ENCODE results near the gene CHST15. TPM values are rescaled to one million over a fixed set of nuclear protein-coding genes. Genes with fewer than 3 reads are reported as not detected.

Gene CHST15
- total and polyA plus RNA-seq, 2 of the 4 experiments (the other 2 are of a cell fraction) = 0.14 to 0.18 TPM

- H3K4me2 ChIP-seq (ENCODE audit: low read depth, low read length) = no peak overlapping the region
- peaks cover 3% of the 10 kb centered on the region; the same call in 1 of the 2 replicates for H3K4me1 ChIP-seq (ENCODE audit: control insufficient read depth, insufficient read depth, low read length)
- H4K8ac ChIP-seq (ENCODE audit: low read depth in 2 of 2, low read length in 2 of 2) = no peak overlapping the region
- no peaks in the 10 kb centered on the region for H3K36me3 ChIP-seq (ENCODE audit: control insufficient read depth, insufficient read depth, low read length)
- no peaks in the 10 kb centered on the region for H3K9me1 ChIP-seq (ENCODE audit: insufficient read depth, low read length)
- no peaks in the 10 kb centered on the region for H3K79me1 ChIP-seq (ENCODE audit: low read depth in 1 of 2, low read length in 2 of 2)
- no peak overlapping the region for H2AK5ac ChIP-seq (ENCODE audit: low read depth, low read length)
- H2BK15ac ChIP-seq (ENCODE audit: low read depth, low read length) = no peak overlapping the region
- H4K20me1 ChIP-seq (ENCODE audit: insufficient read depth, low read length) = no peaks in the 10 kb centered on the region
- H2AFZ ChIP-seq (replicated peaks; ENCODE audit: low read length, poor library complexity) = no peak overlapping the region
- no TSS peak for BruUV-seq (replicated peaks)
- no peak overlapping the region for H3K9ac ChIP-seq (ENCODE audit: low read depth, low read length)
- in situ Hi-C loops (cut with MboI; ENCODE audit: low sequenced_read_pairs) (no loop called here), dilution Hi-C loops (cut with HindIII; ENCODE audit: low sequenced_read_pairs, unreplicated experiment) (loop anchor here (25.0 kb wide), 1 partner anchor 387 kb away; no protein-coding TSS in a partner anchor), intact Hi-C loops (cut with micrococcal nuclease) (no loop called here)
- no peak overlapping the region for H2BK5ac ChIP-seq (ENCODE audit: low read depth, low read length, poor library complexity, severe bottlenecking)
- no peak overlapping the region for H4K91ac ChIP-seq (ENCODE audit: insufficient read depth, low read depth, low read length)
- TF ChIP-seq POLR2A (IDR thresholded peaks at IDR 0.05; ENCODE audit: low read depth, low read length) (no peak), CTCF (conservative IDR thresholded peaks at IDR 0.05; ENCODE audit: low read depth, low read length) (no peak), RCOR1 (IDR thresholded peaks at IDR 0.05; ENCODE audit: insufficient replicate concordance, low read length) (no peak), SMC3 (IDR thresholded peaks at IDR 0.05; ENCODE audit: low read depth, low read length) (no peak), MXI1 (IDR thresholded peaks at IDR 0.05; ENCODE audit: borderline replicate concordance, low read depth, low read length) (no peak), RAD21 (IDR thresholded peaks at IDR 0.05; ENCODE audit: low read length) (no peak), MAFK (IDR thresholded peaks at IDR 0.05; ENCODE audit: low read depth, low read length) (no peak), NFE2L2 (IDR thresholded peaks at IDR 0.05; ENCODE audit: low read depth, low read length) (no peak), MAZ (IDR thresholded peaks at IDR 0.05; ENCODE audit: borderline replicate concordance, low read depth, low read length) (no peak), FOS (IDR thresholded peaks at IDR 0.05; ENCODE audit: low read depth, low read length) (no peak)
- TF ChIP-seq, protein P1, sequence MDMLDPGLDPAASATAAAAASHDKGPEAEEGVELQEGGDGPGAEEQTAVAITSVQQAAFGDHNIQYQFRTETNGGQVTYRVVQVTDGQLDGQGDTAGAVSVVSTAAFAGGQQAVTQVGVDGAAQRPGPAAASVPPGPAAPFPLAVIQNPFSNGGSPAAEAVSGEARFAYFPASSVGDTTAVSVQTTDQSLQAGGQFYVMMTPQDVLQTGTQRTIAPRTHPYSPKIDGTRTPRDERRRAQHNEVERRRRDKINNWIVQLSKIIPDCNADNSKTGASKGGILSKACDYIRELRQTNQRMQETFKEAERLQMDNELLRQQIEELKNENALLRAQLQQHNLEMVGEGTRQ (IDR thresholded peaks at IDR 0.05; ENCODE audit: low read depth, low read length) = no peak
- WGBS, 2 experiments (ENCODE audit: extremely low coverage in 2 of 2, insufficient read length in 1 of 2) = 95% methylated on average over 3 of the region's 15 CpGs; no CpG with 5 or more reads in 1 of the 2 experiments
- H2AK9ac ChIP-seq (replicated peaks; ENCODE audit: low read depth, low read length, poor library complexity) = no peak overlapping the region
- no peak overlapping the region for H3K14ac ChIP-seq (replicated peaks; ENCODE audit: low read depth, low read length)
- no peaks in the 10 kb centered on the region for H3K27me3 ChIP-seq (ENCODE audit: control insufficient read depth, insufficient read depth, low read length)
- DNase-seq (no peak), ATAC-seq (ENCODE audit: low read depth) (no peak)
- H3K56ac ChIP-seq (ENCODE audit: extremely low read depth, insufficient read depth, low read length) = no peak overlapping the region
- no peak overlapping the region for H3K27ac ChIP-seq (ENCODE audit: insufficient read depth, low read length)
- no peak overlapping the region for H4K5ac ChIP-seq (ENCODE audit: low read depth, low read length)
- no peak overlapping the region for H3K4me3 ChIP-seq (ENCODE audit: insufficient read depth, low read depth, low read length)
- H2BK20ac ChIP-seq (ENCODE audit: low read depth, low read length) = no peak overlapping the region
- H3K4ac ChIP-seq (ENCODE audit: low read depth, low read length) = no peak overlapping the region
- no peak overlapping the region for H3K23ac ChIP-seq (ENCODE audit: low read depth, low read length)
- H3K18ac ChIP-seq (ENCODE audit: low read depth, low read length) = no peak overlapping the region
- ChIA-PET POLR2A (ENCODE audit: unreplicated experiment) (no interaction called here), CTCF (no interaction called here)
- no peaks in the 10 kb centered on the region for H3K9me3 ChIP-seq (ENCODE audit: control insufficient read depth, insufficient read depth, low read length)
- no peak overlapping the region for H2BK120ac ChIP-seq (ENCODE audit: low read depth, low read length)
These were observed 93.3 kb downstream of the CHST15 start for GRCh38 chr10:123999956-124000615.

All from IMR-90 (cell line).